Suprapubic skin (tissue), 4 donors: Measurements from ENCODE around the gene WDR89.

Source experiments
- POLR2A ChIP-seq, 2 donors: fragments of 450-650 bp; IDR thresholded peaks; one replicate each; pipeline ENCODE4 v1.6.1; 2017; ENCODE audit warnings: antibody characterized with exemption in 2 of 2, mild to moderate bottlenecking in 2 of 2, moderate library complexity in 2 of 2
- POLR2AphosphoS5 ChIP-seq, 3 donors: sonication (generic); formaldehyde crosslinking; IDR thresholded peaks; one replicate each; pipeline ENCODE4 v1.6.1; 2017; ENCODE audit warnings: antibody characterized with exemption in 3 of 3
- TF ChIP-seq, protein P1 (sequence below), 2 donors: fragments of 200-600 bp in 1 of 2; fragments of 450-650 bp in 1 of 2; sonication (generic) in 1 of 2; IDR thresholded peaks; one replicate each; pipeline ENCODE4 v1.5.1; 2016 to 2019; ENCODE audit warnings: antibody characterized with exemption in 2 of 2, mild to moderate bottlenecking in 1 of 2, moderate library complexity in 1 of 2

DNA sequence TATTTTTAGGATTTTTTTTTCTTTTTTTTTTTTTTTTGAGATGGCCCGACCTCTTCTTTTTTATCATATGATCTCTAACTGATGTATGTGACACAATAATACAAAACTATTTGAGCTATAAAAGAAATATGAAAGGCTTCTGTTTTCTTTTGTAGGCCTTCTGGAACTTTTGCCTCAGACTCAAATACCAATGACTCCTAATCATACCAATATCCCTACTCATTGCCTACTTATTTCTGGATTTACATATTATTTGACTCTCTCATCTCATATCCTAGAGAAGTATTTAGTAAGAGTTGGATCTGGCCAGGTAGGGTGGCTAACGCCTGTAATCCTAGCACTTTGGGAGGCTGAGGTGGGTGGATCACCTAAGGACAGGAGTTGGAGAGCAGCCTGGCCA lies 12.7 kb upstream of the WDR89 start:
- TF ChIP-seq, protein P1, sequence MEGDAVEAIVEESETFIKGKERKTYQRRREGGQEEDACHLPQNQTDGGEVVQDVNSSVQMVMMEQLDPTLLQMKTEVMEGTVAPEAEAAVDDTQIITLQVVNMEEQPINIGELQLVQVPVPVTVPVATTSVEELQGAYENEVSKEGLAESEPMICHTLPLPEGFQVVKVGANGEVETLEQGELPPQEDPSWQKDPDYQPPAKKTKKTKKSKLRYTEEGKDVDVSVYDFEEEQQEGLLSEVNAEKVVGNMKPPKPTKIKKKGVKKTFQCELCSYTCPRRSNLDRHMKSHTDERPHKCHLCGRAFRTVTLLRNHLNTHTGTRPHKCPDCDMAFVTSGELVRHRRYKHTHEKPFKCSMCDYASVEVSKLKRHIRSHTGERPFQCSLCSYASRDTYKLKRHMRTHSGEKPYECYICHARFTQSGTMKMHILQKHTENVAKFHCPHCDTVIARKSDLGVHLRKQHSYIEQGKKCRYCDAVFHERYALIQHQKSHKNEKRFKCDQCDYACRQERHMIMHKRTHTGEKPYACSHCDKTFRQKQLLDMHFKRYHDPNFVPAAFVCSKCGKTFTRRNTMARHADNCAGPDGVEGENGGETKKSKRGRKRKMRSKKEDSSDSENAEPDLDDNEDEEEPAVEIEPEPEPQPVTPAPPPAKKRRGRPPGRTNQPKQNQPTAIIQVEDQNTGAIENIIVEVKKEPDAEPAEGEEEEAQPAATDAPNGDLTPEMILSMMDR (IDR thresholded peaks at IDR 0.05) = no peak
- TF ChIP-seq POLR2AphosphoS5 (IDR thresholded peaks at IDR 0.05) (no peak), POLR2A (IDR thresholded peaks at IDR 0.05) (no peak)
